Panc1 (cell line): Measurements from ENCODE around the gene DNAH7. TPM values are rescaled to one million over a fixed set of nuclear protein-coding genes. Genes with fewer than 3 reads are reported as not detected.

Source experiments
- ATAC-seq: fragments of 200-7000 bp; cut with Tn5 transposase; 2 replicates; pipeline ENCODE4 v1.9.1; 2020; ENCODE audit warnings: mild to moderate bottlenecking, moderate library complexity
- BruUV-seq: library from RNA; stranded (reverse); fragments of 400-500 nt; replicated peaks from 2 replicates; lab custom pipeline; 2021; lab: Mats Ljungman, UMichigan
- CTCF ChIA-PET: fragments of 300-600 bp; sonication (Branson Sonifier 250); formaldehyde crosslinking; loops from one replicate; lab custom pipeline; 2022; ENCODE audit warnings: antibody characterized with exemption; lab: Charles Lee
- POLR2A ChIA-PET: fragments of 300-600 bp; sonication (Branson Sonifier 250); formaldehyde crosslinking; loops from one replicate; lab custom pipeline; 2022; ENCODE audit warnings: antibody characterized with exemption; lab: Charles Lee
- DNase-seq: peaks from one replicate; pipeline ENCODE4 v3.0.0-alpha.2; 2010; ENCODE audit warnings: low read depth, low spot score
- H3K27ac ChIP-seq: 2 replicates; pipeline ENCODE4 v1.5.1; 2011; ENCODE audit warnings: mild to moderate bottlenecking, low read length, inconsistent platforms
- H3K27me3 ChIP-seq: fragments of 200-500 bp; sonication (Bioruptor generic); 2 replicates; pipeline ENCODE4 v1.6.0; 2014; ENCODE audit warnings: low read length, inconsistent platforms; ENCODE audit not compliant: control insufficient read depth, insufficient read depth
- H3K36me3 ChIP-seq: fragments of 200-500 bp; sonication (Bioruptor generic); 2 replicates; pipeline ENCODE4 v1.5.1; 2014; ENCODE audit warnings: inconsistent platforms, mild to moderate bottlenecking, low read length, moderate library complexity; ENCODE audit not compliant: control insufficient read depth, insufficient read depth
- H3K4me1 ChIP-seq: 2 replicates; pipeline ENCODE4 v1.5.1; 2011; ENCODE audit warnings: inconsistent platforms, mild to moderate bottlenecking, low read length, moderate library complexity; ENCODE audit not compliant: control insufficient read depth, insufficient read depth
- H3K4me3 ChIP-seq, 2 experiments: 2 replicates each; pipeline ENCODE4 v1.5.1; 2011 to 2012; ENCODE audit warnings: low read depth in 2 of 2, low read length in 2 of 2, mild to moderate bottlenecking in 2 of 2, inconsistent platforms in 1 of 2, moderate library complexity in 1 of 2
- H3K9me3 ChIP-seq: fragments of 200-500 bp; sonication (Bioruptor generic); 2 replicates; pipeline ENCODE4 v1.5.1; 2014; ENCODE audit warnings: low read depth, mild to moderate bottlenecking, inconsistent platforms, low read length, moderate library complexity; ENCODE audit not compliant: control insufficient read depth, insufficient read depth
- CTCF ChIP-seq: fragments of 450-650 bp; IDR thresholded peaks from 2 replicates; pipeline ENCODE4 v1.5.1; 2017; ENCODE audit warnings: mild to moderate bottlenecking
- POLR2AphosphoS5 ChIP-seq: IDR thresholded peaks from 2 replicates; pipeline ENCODE4 v1.6.1; 2012; ENCODE audit warnings: mild to moderate bottlenecking, low read depth, low read length, moderate library complexity
- REST ChIP-seq, 2 experiments: IDR thresholded peaks; 2 replicates each; pipeline ENCODE4 v1.6.1; 2011 to 2012; ENCODE audit warnings: low read depth in 2 of 2, control low read depth in 1 of 2, low read length in 1 of 2, mild to moderate bottlenecking in 1 of 2, moderate library complexity in 1 of 2; ENCODE audit not compliant: insufficient read depth in 1 of 2
- SIN3A ChIP-seq: IDR thresholded peaks from 2 replicates; pipeline ENCODE4 v1.6.1; 2012; ENCODE audit warnings: low read depth, mild to moderate bottlenecking, low read length, moderate library complexity, borderline replicate concordance; ENCODE audit not compliant: insufficient read depth
- TCF7L2 ChIP-seq: IDR thresholded peaks from 2 replicates; pipeline ENCODE4 v1.6.1; 2011; ENCODE audit warnings: mild to moderate bottlenecking, low read depth, low read length, inconsistent platforms
- in situ Hi-C: cut with HindIII; loops from 2 replicates; pipeline ENCODE4 v1.10.0; 2016; ENCODE audit warnings: low sequenced_read_pairs, low pct_unique_long_range_greater_than_20kb
- intact Hi-C: fragments of 100-400 bp; cut with micrococcal nuclease; formaldehyde crosslinking; loops from one replicate; pipeline ENCODE4 v1.10.0; 2022; ENCODE audit not compliant: unreplicated experiment
- total RNA-seq: library from RNA; stranded (reverse); gene quantifications from one replicate; pipeline ENCODE4 v1.2.1, GENCODE V29; 2021; ENCODE audit not compliant: unreplicated experiment

The DNAH7 gene
- total RNA-seq, 1 experiment from 2014 or later = 0.98 TPM

GRCh38 chr2:195734931-195735330, 333.7 kb downstream of the DNAH7 start:
- no peaks in the 10 kb centered on the region for H3K9me3 ChIP-seq
- ATAC-seq (no peak), DNase-seq (no peak)
- TF ChIP-seq SIN3A (no peak), TCF7L2 (no peak), REST (IDR thresholded peaks at IDR 0.05; ENCODE audit: insufficient read depth in 1 of 2, low read depth in 2 of 2, low read length in 1 of 2) (no peak), CTCF (no peak), POLR2AphosphoS5 (no peak)
- H3K4me1 ChIP-seq = no peaks in the 10 kb centered on the region
- no TSS peak for BruUV-seq
- no peaks in the 10 kb centered on the region for H3K36me3 ChIP-seq
- no peaks in the 10 kb centered on the region for H3K27me3 ChIP-seq
- ChIA-PET CTCF (no interaction called here), POLR2A (no interaction called here)
- no peak overlapping the region for H3K27ac ChIP-seq
- intact Hi-C loops (no loop called here), in situ Hi-C loops (no loop called here)
- H3K4me3 ChIP-seq = no peak overlapping the region

- Histone ChIP-seq H3K36me3 (no peaks in the 10 kb centered on the region), H3K4me1 (no peaks in the 10 kb centered on the region), H3K27ac (no peak overlapping the region), H3K4me3 (no peak overlapping the region), H3K9me3 (no peaks in the 10 kb centered on the region), H3K27me3 (no peaks in the 10 kb centered on the region)
- no peak for DNase-seq
- no TSS peak for BruUV-seq
- no peak for ATAC-seq
- ChIA-PET CTCF (no interaction called here), POLR2A (no interaction called here)
- intact Hi-C loops = no loop called here
- TF ChIP-seq SIN3A = no peak
- TF ChIP-seq REST (IDR thresholded peaks at IDR 0.05; ENCODE audit: insufficient read depth in 1 of 2, low read depth in 2 of 2, low read length in 1 of 2) = no peak
- TF ChIP-seq TCF7L2 = no peak
- no peak for TF ChIP-seq POLR2AphosphoS5
- no peak for TF ChIP-seq CTCF
- in situ Hi-C loops = no loop called here
These were observed 334.2 kb downstream of the DNAH7 start for GRCh38 chr2:195734395-195734794.
